ENCODE results near the gene MTARC2. TPM values are rescaled to one million over a fixed set of nuclear protein-coding genes. Genes with fewer than 3 reads are reported as not detected.

The MTARC2 gene
- polyA plus RNA-seq, 1 donor (not counting 4 experiments of a cell fraction or from before 2014, with no cell fraction given): 0.75 TPM

DNA sequence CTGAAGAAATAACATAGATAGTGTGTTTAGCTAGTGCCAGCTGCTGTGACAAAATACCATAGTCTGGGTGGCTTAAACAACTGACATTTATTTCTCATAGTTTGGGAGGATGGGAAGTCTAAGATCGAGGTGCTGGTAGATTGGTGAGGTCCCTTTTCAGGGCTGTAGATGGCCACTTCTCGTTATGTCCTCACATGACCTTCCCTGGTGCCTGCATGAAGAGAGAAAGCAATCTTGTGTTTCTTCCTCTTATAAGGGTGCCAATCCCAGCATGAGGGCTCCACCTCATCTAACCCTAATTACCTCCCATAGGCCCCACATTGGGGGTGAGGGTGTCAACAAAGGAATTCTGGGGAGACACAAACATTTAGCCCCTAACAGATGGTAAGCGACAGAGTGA lies 9.3 kb downstream of the MTARC2 start:
- no peak overlapping the region for H3K9ac ChIP-seq (ENCODE audit: control insufficient read depth, extremely low read depth, insufficient read depth, low read length)
- dilution Hi-C loops (cut with MboI; ENCODE audit: extremely low pct_ligation_motif_present, low sequenced_read_pairs): no loop called here
- H2AFZ ChIP-seq (ENCODE audit: control insufficient read depth, low read length): no peak overlapping the region
- no peak for FAIRE-seq
- H3K27me3 ChIP-seq (ENCODE audit: control insufficient read depth, extremely low read depth, insufficient read depth, low read length): no peaks in the 10 kb centered on the region
- no peaks in the 10 kb centered on the region for H3K79me2 ChIP-seq (ENCODE audit: control insufficient read depth, insufficient read depth, low read length)
- no peaks in the 10 kb centered on the region for H4K20me1 ChIP-seq (ENCODE audit: control insufficient read depth, extremely low read depth, insufficient read depth, low read length)
- H3K9me1 ChIP-seq (ENCODE audit: control insufficient read depth, extremely low read depth, insufficient read depth, low read length): no peaks in the 10 kb centered on the region
- no peak overlapping the region for H3K4me3 ChIP-seq (ENCODE audit: control insufficient read depth in 2 of 3, extremely low read depth in 1 of 3, insufficient read depth in 2 of 3, low read depth in 1 of 3, low read length in 3 of 3)
- H3K4me2 ChIP-seq (ENCODE audit: control insufficient read depth, extremely low read depth, insufficient read depth, low read depth, low read length): no peak overlapping the region
- no peak for DNase-seq (ENCODE audit: low read depth, low spot score)
- no peak overlapping the region for H3K27ac ChIP-seq (ENCODE audit: control insufficient read depth, insufficient read depth, low read length)
- no peaks in the 10 kb centered on the region for H3K9me3 ChIP-seq (ENCODE audit: control insufficient read depth, low read depth, low read length)
- TF ChIP-seq CTCF (optimal IDR thresholded peaks at IDR 0.05 in 1 of 3, IDR thresholded peaks at IDR 0.05 in 1 of 3, conservative IDR thresholded peaks at IDR 0.05 in 1 of 3; ENCODE audit: extremely low read depth in 1 of 3, insufficient read depth in 2 of 3, low read length in 3 of 3) (no peak), EZH2 (IDR thresholded peaks at IDR 0.05; ENCODE audit: low read length) (no peak)
- H3K4me1 ChIP-seq (ENCODE audit: control insufficient read depth, extremely low read depth, insufficient read depth, low read length): no peaks in the 10 kb centered on the region
- no peaks in the 10 kb centered on the region for H3K36me3 ChIP-seq (ENCODE audit: control insufficient read depth in 2 of 2, extremely low read depth in 1 of 2, insufficient read depth in 2 of 2, low read length in 2 of 2)

- Histone ChIP-seq H3K9me1 (ENCODE audit: control insufficient read depth, extremely low read depth, insufficient read depth, low read length) (no peaks in the 10 kb centered on the region), H2AFZ (ENCODE audit: control insufficient read depth, low read length) (no peak overlapping the region), H3K27ac (ENCODE audit: control insufficient read depth, insufficient read depth, low read length) (no peak overlapping the region), H3K4me3 (ENCODE audit: control insufficient read depth in 2 of 3, extremely low read depth in 1 of 3, insufficient read depth in 2 of 3, low read depth in 1 of 3, low read length in 3 of 3) (no peak overlapping the region), H4K20me1 (ENCODE audit: control insufficient read depth, extremely low read depth, insufficient read depth, low read length) (no peaks in the 10 kb centered on the region), H3K9ac (ENCODE audit: control insufficient read depth, extremely low read depth, insufficient read depth, low read length) (no peak overlapping the region), H3K27me3 (ENCODE audit: control insufficient read depth, extremely low read depth, insufficient read depth, low read length) (no peaks in the 10 kb centered on the region), H3K36me3 (ENCODE audit: control insufficient read depth in 2 of 2, extremely low read depth in 1 of 2, insufficient read depth in 2 of 2, low read length in 2 of 2) (no peaks in the 10 kb centered on the region), H3K4me2 (ENCODE audit: control insufficient read depth, extremely low read depth, insufficient read depth, low read depth, low read length) (no peak overlapping the region), H3K9me3 (ENCODE audit: control insufficient read depth, low read depth, low read length) (no peaks in the 10 kb centered on the region), H3K79me2 (ENCODE audit: control insufficient read depth, insufficient read depth, low read length) (no peaks in the 10 kb centered on the region), H3K4me1 (ENCODE audit: control insufficient read depth, extremely low read depth, insufficient read depth, low read length) (no peaks in the 10 kb centered on the region)
- FAIRE-seq (no peak), DNase-seq (ENCODE audit: low read depth, low spot score) (no peak)
- dilution Hi-C loops (cut with MboI; ENCODE audit: extremely low pct_ligation_motif_present, low sequenced_read_pairs): no loop called here
- no peak for TF ChIP-seq EZH2 (IDR thresholded peaks at IDR 0.05; ENCODE audit: low read length)
- no peak for TF ChIP-seq CTCF (optimal IDR thresholded peaks at IDR 0.05 in 1 of 3, IDR thresholded peaks at IDR 0.05 in 1 of 3, conservative IDR thresholded peaks at IDR 0.05 in 1 of 3; ENCODE audit: extremely low read depth in 1 of 3, insufficient read depth in 2 of 3, low read length in 3 of 3)
Observed at GRCh38 chr1:220759147-220759546, 11.0 kb downstream of the MTARC2 start.

All from keratinocyte (primary cell).